ENCODE results near the gene YJU2.
"Not testable (repeated sequence)": the region's sequence is repeated elsewhere in the genome, so short reads cannot be mapped to it uniquely, and the experiment has no call there.

YJU2 gene

DNA sequence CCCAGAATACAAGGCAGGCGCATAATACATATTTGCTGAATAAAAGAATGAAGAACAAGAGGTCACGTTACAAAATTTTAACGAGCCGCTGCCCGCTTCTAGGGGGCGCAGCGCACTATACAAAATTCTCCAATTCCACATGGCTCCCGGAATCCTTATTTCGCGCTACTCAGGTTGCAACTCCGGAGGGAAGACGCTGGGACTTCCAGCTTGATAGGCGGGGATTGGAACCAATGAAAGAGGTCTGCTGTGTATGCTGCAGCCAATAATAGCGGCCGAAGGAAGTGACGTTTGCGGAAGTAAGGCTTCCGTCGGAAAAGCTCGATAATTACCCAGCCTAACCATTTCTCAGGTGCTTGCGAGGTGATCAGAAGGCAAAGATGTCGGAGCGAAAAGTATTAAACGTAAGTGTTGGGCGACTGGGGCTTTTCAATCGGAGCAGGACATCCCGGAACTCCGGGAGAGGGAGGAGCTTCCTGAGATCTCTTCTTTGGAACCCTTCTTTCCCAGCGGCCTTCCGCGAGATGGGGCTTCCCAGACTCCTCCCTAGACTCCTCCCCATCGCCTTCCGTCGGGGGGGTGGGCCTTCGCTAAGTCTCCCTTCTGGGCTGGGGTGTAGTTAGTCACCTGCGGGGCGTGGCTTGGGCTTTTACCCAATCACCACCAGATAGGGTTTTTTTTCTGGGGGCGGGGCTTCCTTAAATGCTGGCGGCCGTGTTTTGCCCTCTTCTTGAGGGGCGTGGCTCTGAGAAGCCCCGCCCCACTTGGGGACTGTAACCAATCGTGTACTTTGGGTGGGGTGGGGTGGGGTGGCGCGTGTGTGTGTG is at the start of gene YJU2:
Gene YJU2 (plus strand): TSS at position 314 of the 827 bp plus-strand sequence. CDS start 67 bp downstream, at position 381.
- peak; percentile 98 to 99 (median 98) for DNase-seq (ENCODE audit: low read depth in 3 of 3)

DNA sequence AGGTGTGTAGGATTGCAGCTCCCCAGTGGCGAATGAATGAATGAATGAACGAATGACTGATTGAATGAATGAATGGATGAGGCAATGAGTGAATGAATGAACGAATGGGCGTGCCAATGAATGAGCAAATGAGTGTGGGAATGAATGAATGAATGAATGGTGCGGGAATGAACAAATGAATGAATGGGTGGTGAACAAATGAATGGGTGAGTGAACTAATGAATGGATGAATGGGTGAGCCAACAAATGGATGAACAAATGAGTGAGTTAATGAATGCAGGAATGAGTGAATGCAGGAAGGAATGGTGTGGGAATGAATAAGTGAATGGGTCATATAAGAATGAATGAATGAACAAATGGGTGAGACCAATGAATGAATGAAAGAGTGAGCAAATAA is 49.7 kb upstream of the YJU2 start:
- no peak for DNase-seq (ENCODE audit: low read depth in 3 of 3)

DNA sequence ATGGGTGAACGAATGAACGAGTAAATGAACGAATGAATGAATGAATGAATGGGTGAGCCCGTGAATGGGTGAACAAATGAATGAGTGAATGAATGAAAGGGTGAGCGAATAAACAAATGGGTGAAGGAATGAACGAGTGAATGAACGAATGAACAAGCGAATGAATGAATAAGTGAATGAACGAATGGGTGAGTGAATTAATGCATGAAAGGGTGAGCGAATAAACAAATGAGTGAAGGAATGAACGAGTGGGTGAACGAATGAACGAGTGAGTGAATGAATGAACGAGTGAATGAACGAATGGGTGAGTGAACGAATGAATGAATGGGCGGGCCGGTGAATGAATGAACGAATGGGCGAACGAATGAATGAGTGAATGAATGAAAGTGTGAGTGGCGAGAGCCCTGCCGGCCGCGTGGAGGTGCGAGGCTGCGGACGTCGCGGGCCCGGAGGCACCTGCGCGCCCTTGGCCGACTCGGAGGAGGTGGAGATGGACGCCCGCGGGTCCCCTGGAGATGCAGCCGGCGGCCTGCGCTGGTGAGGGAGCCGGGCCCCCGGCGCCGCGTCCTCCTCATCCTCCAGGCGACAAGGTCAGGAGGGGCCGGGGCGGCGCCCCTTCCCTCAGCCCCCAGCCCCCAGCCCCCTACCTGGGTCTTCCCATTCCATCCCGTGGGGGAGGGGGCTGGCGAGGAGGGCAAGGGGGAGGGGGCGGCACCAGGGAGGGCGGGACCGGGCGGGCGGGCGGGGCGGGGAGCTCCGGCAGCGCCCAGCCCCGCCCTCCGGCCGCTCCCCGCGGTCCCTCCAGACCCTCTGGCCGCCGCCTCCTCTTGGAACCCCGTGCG is 49.0 kb upstream of the YJU2 start:
- DNase-seq (ENCODE audit: low read depth in 3 of 3), result no peak

DNA sequence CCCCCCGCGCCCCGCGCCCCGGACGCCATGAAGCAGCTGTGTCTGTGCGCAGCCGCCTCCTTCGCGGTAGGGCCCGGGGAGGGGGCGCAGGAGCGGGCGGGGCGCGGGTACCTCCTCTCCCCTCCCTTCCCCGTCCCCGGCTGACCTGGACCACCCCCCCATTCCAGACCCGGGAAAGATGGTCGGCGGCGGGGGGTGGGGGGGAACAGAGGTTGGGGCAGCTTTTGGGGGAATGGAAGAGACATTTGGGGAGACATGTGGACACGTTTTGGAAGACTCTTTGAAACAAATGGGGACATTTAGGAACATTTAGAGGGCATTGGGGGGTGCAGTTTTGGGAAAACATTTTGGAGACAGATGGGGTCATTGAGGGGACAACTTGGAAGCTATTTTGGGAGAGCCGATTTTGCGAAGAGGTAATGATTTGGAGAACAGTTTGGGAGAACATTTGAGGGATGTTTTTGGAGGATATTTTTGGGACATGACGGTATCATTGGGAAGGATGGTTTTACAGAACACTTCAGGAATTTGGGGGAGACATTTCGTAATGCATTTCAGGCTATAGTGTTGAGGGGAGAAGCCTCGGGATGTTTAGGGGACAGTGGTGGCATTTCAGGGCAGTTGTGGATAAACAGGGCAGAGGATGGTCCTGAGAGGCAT is 48.3 kb upstream of the YJU2 start:
- no peak for DNase-seq (ENCODE audit: low read depth in 3 of 3)

DNA sequence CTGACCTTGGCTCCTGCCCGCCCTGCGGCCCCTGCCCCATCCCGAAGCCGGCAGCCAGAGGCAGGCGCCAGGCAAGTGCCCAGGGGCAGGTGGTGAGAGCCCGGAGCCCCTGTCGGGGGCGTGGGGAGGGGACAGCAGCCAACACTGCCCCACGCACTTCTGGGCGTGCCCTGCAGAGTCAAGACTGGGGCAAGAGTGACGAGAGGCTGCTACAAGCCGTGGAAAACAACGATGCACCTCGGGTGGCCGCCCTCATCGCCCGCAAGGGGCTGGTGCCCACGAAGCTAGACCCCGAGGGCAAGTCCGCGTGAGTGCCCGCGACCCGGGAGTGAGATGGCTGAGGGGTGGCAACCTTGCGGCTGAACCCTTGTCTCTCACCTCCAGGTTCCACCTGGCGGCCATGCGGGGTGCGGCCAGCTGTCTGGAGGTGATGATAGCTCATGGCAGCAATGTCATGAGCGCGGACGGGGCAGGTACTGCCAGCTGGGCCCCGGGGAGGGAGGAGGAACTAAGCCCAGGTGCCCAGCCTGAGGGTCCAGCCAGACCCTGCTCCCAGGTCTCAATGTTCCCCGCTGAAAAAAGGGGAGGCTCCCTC is 47.1 kb upstream of the YJU2 start:
- DNase-seq (ENCODE audit: low read depth in 3 of 3), result no peak

DNA sequence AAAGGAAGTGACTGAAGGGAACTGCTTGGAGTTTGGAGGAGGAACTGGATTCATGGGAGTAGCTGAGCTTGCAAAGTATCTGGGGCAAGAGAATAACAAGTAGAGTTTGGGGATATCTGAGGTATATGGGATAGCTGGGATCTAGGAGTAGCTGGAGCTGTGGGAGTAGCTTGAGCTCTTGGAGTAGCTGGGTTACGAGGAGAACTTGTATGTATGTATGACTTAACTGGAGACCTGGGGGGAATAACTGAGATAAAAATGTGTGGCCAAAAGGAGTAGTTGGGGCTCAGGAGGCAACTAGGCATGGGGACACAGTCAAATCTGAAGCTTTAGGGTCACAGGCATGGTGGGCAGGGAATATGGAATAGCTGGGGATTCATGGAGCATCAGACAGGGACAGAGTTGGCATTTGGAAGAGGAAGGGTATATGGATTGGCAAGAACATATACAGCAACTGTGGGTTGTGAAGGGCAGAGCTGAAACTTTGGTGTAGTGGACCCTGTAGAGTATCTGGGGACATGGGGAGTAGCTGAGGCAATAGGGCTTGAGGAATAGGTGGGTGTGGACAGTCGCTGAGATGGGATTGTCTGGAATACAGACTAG is 45.8 kb upstream of the YJU2 start:
- no peak for DNase-seq (ENCODE audit: low read depth in 3 of 3)

DNA sequence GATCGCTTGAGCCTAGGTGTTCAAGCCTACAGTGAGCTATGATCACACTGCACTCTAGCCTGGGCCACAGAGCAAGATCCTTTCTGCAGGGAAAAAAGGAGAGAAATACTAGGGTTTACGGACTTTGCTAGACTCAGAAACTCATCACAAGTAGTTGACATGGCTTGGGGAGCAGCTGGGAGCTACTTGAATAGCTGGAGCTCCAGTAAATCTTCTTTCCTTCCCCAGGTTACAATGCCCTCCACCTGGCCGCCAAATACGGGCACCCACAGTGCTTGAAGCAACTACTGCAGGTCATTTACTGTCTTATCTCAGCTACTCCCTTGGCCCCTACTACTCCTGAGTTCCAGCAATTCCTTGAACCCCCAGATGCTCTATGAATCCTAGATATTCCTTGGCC is 45.1 kb upstream of the YJU2 start:
- DNase-seq (ENCODE audit: low read depth in 3 of 3), result no peak

DNA sequence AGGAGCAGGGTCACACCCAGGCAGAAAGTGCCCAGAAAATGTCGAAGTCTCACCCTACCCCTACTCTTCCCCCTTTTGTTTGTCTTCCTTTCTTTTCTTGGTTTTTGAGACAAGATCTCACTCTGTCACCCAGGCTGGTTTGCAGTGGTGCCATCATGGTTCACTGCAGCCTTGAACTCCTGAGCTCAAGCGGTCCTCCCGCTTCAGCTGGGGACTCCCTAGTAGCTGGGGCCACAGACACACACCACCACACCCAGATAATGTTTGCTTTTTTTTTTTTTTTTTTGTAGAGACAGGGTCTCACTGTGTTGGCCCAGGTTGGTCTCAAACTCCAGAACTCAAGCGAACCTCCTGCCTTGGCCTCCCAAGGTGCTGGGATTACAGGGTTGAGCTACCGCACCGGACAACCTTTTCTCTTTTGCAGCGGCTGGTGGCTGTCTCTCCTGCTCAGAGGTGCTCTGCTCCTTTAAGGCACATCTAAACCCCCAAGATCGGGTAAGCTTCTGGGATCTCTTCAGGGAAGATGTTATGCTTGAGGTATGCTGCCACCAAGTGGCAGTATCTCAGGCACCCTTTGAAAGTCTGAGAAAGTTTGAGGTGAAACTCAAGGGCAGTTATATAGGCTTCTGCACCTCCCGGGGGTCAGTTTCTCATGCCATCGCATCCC is 39.9 kb upstream of the YJU2 start:
- DNase-seq (ENCODE audit: low read depth in 3 of 3), result no peak

DNA sequence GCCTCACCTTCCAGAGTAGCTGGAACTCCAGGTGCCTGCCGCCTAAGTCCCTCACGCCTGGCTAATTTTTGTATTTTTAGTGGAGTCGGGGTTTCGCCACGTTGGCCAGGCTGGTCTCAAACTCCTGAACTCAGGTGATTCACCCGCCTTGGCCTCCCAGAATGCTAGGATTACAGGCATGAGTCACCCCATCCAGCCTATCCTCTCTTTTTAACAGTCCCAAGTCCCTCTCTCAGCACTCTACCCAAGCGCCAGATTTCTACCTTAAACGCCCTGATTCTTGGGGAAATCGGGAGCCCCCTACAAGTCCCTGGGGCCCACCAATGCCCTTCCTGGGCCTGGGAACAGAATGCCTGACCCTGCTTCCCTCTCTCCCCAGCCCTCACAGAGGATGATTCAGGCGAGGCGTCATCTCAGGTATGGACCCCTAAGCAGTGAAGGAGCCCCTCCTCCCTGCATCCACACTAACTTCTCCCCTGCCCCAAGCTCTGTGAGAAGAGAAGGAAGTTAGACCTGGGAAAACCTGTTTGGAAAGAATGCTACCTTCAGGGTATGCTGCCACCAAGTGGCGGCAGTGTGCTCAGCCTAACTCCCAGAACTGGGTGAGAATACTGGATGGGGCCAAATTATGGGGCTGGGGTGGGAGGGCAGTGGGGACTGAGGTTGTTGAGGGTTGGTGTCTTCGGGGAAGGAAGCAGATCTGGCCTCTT is 38.3 kb upstream of the YJU2 start:
- no peak for DNase-seq (ENCODE audit: low read depth in 3 of 3)

GRCh38 chr19:4210166-4210731 is 36.6 kb upstream of the YJU2 start:
- no peak for DNase-seq (ENCODE audit: low read depth in 3 of 3)

DNA sequence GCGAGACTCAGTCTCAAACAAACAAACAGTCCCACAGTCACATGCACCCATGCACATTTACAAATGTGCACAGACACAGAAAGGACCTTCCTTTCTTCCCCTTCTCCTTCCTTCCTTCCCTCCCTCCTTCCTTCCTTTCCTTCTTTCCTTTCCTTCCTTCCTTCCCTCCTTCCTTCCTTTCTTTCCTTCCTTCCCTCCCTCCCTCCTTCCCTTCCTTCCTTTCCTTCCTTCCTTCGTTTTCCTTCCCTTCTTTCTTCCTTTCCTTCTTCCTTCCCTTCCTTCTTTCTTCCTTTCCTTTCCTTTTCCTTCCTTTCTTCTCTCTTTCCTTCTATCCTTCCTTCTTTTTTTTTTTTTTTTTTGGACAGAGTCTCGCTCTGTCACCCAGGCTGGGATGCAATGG is 33.8 kb upstream of the YJU2 start:
- DNase-seq (ENCODE audit: low read depth in 3 of 3), result no peak

DNA sequence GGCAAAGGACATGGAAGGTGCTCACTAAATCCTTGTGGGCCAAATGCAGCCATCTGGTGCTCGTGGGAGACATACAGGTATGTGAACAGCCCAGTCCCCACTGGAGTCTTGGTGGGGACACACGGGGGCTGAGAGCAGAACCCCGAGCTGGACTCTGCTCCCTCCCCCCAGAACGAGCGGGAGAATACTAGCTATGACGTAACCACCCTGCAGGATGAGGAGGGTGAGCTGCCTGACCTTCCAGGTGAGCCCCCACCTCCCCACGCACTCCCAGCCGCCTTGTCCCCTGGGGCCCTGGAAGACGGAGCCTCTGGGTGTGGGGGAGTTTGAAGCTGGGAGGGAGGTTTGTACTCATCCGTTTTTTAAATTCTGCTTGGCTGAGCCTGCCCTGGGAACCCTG is 31.1 kb upstream of the YJU2 start:
- no peak for DNase-seq (ENCODE audit: low read depth in 3 of 3)

- DNase-seq (ENCODE audit: low read depth in 3 of 3), result no peak
Observed at GRCh38 chr19:4216846-4217245, 30.0 kb upstream of the YJU2 start.

GRCh38 chr19:4217429-4218264 is 29.2 kb upstream of the YJU2 start:
- DNase-seq (ENCODE audit: low read depth in 3 of 3), result no peak

DNA sequence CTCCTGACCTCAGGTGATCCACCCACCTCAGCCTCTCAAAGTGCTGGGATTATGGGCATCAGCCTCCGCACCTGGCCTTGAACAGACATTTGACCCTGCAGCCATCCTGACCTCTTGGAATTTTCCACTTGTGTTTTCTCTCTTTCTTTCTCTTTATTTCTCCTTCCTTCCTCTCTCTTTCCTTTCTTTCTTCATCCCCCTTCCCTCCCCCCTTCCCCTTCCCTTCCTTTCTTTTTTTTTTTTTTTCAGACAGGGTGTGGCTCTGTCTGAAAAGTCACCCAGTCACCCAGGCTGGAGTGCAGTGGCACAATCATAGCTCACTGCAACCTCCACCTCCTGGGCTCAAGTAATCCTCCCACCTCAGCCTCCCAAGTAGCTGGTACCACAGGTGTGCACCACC is 28.4 kb upstream of the YJU2 start:
- DNase-seq (ENCODE audit: low read depth in 3 of 3), result not testable (repeated sequence)

- no peak for DNase-seq (ENCODE audit: low read depth in 3 of 3)
Observed at GRCh38 chr19:4220188-4220587, 26.7 kb upstream of the YJU2 start.

- DNase-seq (ENCODE audit: low read depth in 3 of 3), result no peak
Observed at GRCh38 chr19:4224470-4224869, 22.4 kb upstream of the YJU2 start.

GRCh38 chr19:4225885-4226284 is 21.0 kb upstream of the YJU2 start:
- no peak for DNase-seq (ENCODE audit: low read depth in 3 of 3)

- no peak for DNase-seq (ENCODE audit: low read depth in 3 of 3)
Observed at GRCh38 chr19:4227771-4228170, 19.1 kb upstream of the YJU2 start.

All from stimulated activated CD4-positive, alpha-beta T cell treated with anti-CD3 and anti-CD28 coated beads, TNF-alpha, amount 100 ng/mL, for 24 hours (primary cell).